ENCODE results near the gene RAB20. TPM values are rescaled to one million over a fixed set of nuclear protein-coding genes. Genes with fewer than 3 reads are reported as not detected.

RAB20 gene
- total RNA-seq (2011; cell fraction: chromatin; rRNA removed; ENCODE audit: low replicate concordance): 1.3 and 3.9 TPM in 2 replicates
- total RNA-seq (2011; cell fraction: nucleolus; rRNA removed): 2.5 TPM in 2 replicates
- 1.5 and 2.9 TPM in 2 replicates for total RNA-seq (2011; cell fraction: nucleoplasm; rRNA removed)
- total RNA-seq (2014; rRNA removed): 9.2 and 12.4 TPM in 2 replicates
- 4.3 and 4.8 TPM in 2 replicates for total RNA-seq (2014; rRNA removed; fragmentation: Illumina TruSeq; extraction: Trizol)
- total RNA-seq (2015; rRNA removed; fragmentation: Illumina TruSeq; extraction: Trizol): 6.7 and 7.7 TPM in 2 replicates
- total RNA-seq (2021): 7.9 and 8.1 TPM in 2 replicates
- polyA plus RNA-seq (2011; rRNA removed): 4.6 and 11.8 TPM in 2 replicates
- 8.9 and 13.3 TPM in 2 replicates for polyA plus RNA-seq (2011; cell fraction: cytosol; rRNA removed)
- polyA plus RNA-seq (2011; cell fraction: nucleus; rRNA removed): 3.6 and 6.9 TPM in 2 replicates
- polyA plus RNA-seq (2012): 10.1 and 10.6 TPM in 2 replicates
- polyA plus RNA-seq (2014; fragmentation: Illumina TruSeq; extraction: Trizol): 5.4 and 7.5 TPM in 2 replicates
- under 1 TPM; 0.62 to 0.82 TPM for polyA plus RNA-seq (2014; fragmentation: Nextera tagmentation; extraction: Ambion mirVana)
- 7.1 and 9.1 TPM in 2 replicates for polyA plus RNA-seq (2014; rRNA removed)
- polyA minus RNA-seq (2011; rRNA and poly(A)+ RNA removed): 2.9 and 6.8 TPM in 2 replicates
- 2.9 and 9.6 TPM in 2 replicates for polyA minus RNA-seq (2011; cell fraction: cytosol; rRNA and poly(A)+ RNA removed)
- 1.9 and 4.2 TPM in 2 replicates for polyA minus RNA-seq (2011; cell fraction: nucleus; rRNA and poly(A)+ RNA removed)
- percentile 59 among the genes with signal in this experiment for Bru-seq, nascent RNA
- BruChase-seq, experiment 1, labeled RNA remaining after a 2-hour chase: percentile 54 among the genes with signal in this experiment
- percentile 51 among the genes with signal in this experiment for BruChase-seq, experiment 2, labeled RNA remaining after a 6-hour chase
- long read RNA-seq, experiment 1, transcript RAB20-201 (2 exons, 1,518 nt): major isoform, 19 of 22 reads
- long read RNA-seq, experiment 1, partial matches to known transcripts: 0 of 22 reads
- long read RNA-seq, experiment 1, other reads (novel, unspliced or antisense): 3 of 22 reads
- long read RNA-seq, experiment 2, transcript RAB20-201 (2 exons, 1,518 nt): major isoform, 12 of 15 reads
- long read RNA-seq, experiment 2, partial matches to known transcripts: 3 of 15 reads
- long read RNA-seq, experiment 2, other reads (novel, unspliced or antisense): 0 of 15 reads
- long read RNA-seq, experiment 3, transcript RAB20-201 (2 exons, 1,518 nt): major isoform, 7 of 9 reads
- long read RNA-seq, experiment 3, partial matches to known transcripts: 0 of 9 reads
- long read RNA-seq, experiment 3, other reads (novel, unspliced or antisense): 2 of 9 reads

GRCh38 chr13:110561344-110562035 is at the start of gene RAB20:
Gene RAB20, minus strand, starts transcription at chr13:110561722. Its CDS starts 203 bp downstream, at chr13:110561519.
- FAIRE-seq (no peak), DNase-seq (ENCODE audit: extremely low read depth in 1 of 4, low spot score in 3 of 4) (peak; percentile 78 to 91 (median 88)), ATAC-seq (peak; percentile 83)
- peaks cover 19 to 31% of the 10 kb centered on the region in 2 experiments; a peak in 4 of 5 replicates for H3K4me1 ChIP-seq (replicated peaks in 1 of 2; ENCODE audit: control insufficient read depth in 2 of 2, insufficient read depth in 2 of 2, low read length in 2 of 2)
- peak within 1 kb of the TSS; percentile 70 for H3K4me3 ChIP-seq
- peak within 1 kb of the TSS; percentile 85 for H3K4me2 ChIP-seq (ENCODE audit: insufficient read depth, low read length)
- no peaks in the 10 kb centered on the region for H3K9me3 ChIP-seq (replicated peaks; ENCODE audit: control insufficient read depth, insufficient read depth, low read depth, low read length)
- 0% methylated on average over 18 of the region's 79 CpGs for WGBS (ENCODE audit: insufficient coverage, low coverage, missing lambda C conversion rate)
- H3K79me2 ChIP-seq (ENCODE audit: control insufficient read depth, insufficient read depth, low read length): peaks cover 19% of the 10 kb centered on the region
- H2AFZ ChIP-seq (ENCODE audit: low read depth, low read length): peak within 1 kb of the TSS; percentile 86
- H3K27me3 ChIP-seq (ENCODE audit: control insufficient read depth in 2 of 2, insufficient read depth in 2 of 2, low read length in 2 of 2): no peaks in the 10 kb centered on the region
- in situ Hi-C loops (cut with MboI) (no loop called here), intact Hi-C loops (cut with micrococcal nuclease) (loop anchor here (5.0 kb wide), 2 partner anchors 54 to 104 kb away; no protein-coding TSS in a partner anchor)
- CTCF ChIA-PET (ENCODE audit: low intra/inter-chr PET ratio): no interaction called here
- H4K20me1 ChIP-seq (replicated peaks; ENCODE audit: control insufficient read depth, insufficient read depth, low read length): no peaks in the 10 kb centered on the region
- BruUV-seq (replicated peaks): no TSS peak
- peak within 1 kb of the TSS; percentile 73 for H3K27ac ChIP-seq (ENCODE audit: extremely low read depth, low read depth, low read length)
- peak within 1 kb of the TSS; percentile 76 to 95 for H3K9ac ChIP-seq (ENCODE audit: insufficient read depth in 1 of 2, low read depth in 2 of 2, low read length in 2 of 2)
- H3K36me3 ChIP-seq (ENCODE audit: control insufficient read depth, insufficient read depth, low read length): peaks cover 4% of the 10 kb centered on the region; the same call in 1 of the 3 replicates
- no peaks in the 10 kb centered on the region for H3K9me1 ChIP-seq (ENCODE audit: control insufficient read depth, insufficient read depth, low read length)
- POLR2A ChIA-PET: no interaction called here
- TF ChIP-seq NFRKB (IDR thresholded peaks at IDR 0.05; ENCODE audit: low read depth) (no peak), SP1 (CRISPR knock-in tag; IDR thresholded peaks at IDR 0.05) (peak; percentile 62), CEBPG (CRISPR knock-in tag; IDR thresholded peaks at IDR 0.05) (no peak), CEBPG (tag; conservative IDR thresholded peaks at IDR 0.05 in 1 of 2, IDR thresholded peaks at IDR 0.05 in 1 of 2) (0 out of 4 replicates have a peak, but pooled peaks of 1 of the 2 experiments have one; percentile 12), ZNF134 (CRISPR knock-in tag; conservative IDR thresholded peaks at IDR 0.05) (no peak), CBFA2T3 (IDR thresholded peaks at IDR 0.05) (no peak), RBFOX2 (IDR thresholded peaks at IDR 0.05; ENCODE audit: low read depth, low read length) (peak; percentile 74), MYC (IDR thresholded peaks at IDR 0.05; ENCODE audit: low read depth, low read length) (0 out of 2 replicates have a peak, but pooled peaks have one; percentile 8), MYC (CRISPR knock-in tag; IDR thresholded peaks at IDR 0.05; ENCODE audit: borderline replicate concordance, low read depth) (no peak), NCOA6 (IDR thresholded peaks at IDR 0.05) (peak; percentile 63; the same call in 1 of the 2 replicates), POLR2A (conservative IDR thresholded peaks at IDR 0.05) (0 out of 2 replicates have a peak, but pooled peaks have one; percentile 34), ZHX1 (conservative IDR thresholded peaks at IDR 0.05; ENCODE audit: low read length) (no peak)
- TF ChIP-seq, protein P1, sequence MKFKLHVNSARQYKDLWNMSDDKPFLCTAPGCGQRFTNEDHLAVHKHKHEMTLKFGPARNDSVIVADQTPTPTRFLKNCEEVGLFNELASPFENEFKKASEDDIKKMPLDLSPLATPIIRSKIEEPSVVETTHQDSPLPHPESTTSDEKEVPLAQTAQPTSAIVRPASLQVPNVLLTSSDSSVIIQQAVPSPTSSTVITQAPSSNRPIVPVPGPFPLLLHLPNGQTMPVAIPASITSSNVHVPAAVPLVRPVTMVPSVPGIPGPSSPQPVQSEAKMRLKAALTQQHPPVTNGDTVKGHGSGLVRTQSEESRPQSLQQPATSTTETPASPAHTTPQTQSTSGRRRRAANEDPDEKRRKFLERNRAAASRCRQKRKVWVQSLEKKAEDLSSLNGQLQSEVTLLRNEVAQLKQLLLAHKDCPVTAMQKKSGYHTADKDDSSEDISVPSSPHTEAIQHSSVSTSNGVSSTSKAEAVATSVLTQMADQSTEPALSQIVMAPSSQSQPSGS (CRISPR knock-in tag; IDR thresholded peaks at IDR 0.05): no peak
